ENCODE results near the gene COL5A1.

Gene COL5A1

GRCh38 chr9:134634667-134635230 lies 6.9 kb upstream of the COL5A1 start:
- no peak overlapping the region for H2BK5ac ChIP-seq (ENCODE audit: low read length)
- no peak overlapping the region for H3K27ac ChIP-seq (ENCODE audit: low read depth, low read length)
- H2AK5ac ChIP-seq (ENCODE audit: low read length) = no peak overlapping the region
- no peak for DNase-seq
- no peak overlapping the region for H4K5ac ChIP-seq (ENCODE audit: low read length)
- no peak overlapping the region for H4K8ac ChIP-seq (ENCODE audit: low read depth, low read length)
- no peaks in the 10 kb centered on the region for H3K79me2 ChIP-seq (ENCODE audit: control insufficient read depth, insufficient read depth, low read length)
- no peak overlapping the region for H3K23ac ChIP-seq (ENCODE audit: low read length)
- no peak overlapping the region for H2BK15ac ChIP-seq (replicated peaks; ENCODE audit: low read depth)
- no peak overlapping the region for H3K56ac ChIP-seq (ENCODE audit: low read length)
- H3K36me3 ChIP-seq (ENCODE audit: control insufficient read depth, insufficient read depth, low read length) = no peaks in the 10 kb centered on the region
- no peak overlapping the region for H3K4me3 ChIP-seq (ENCODE audit: low read length)
- no peak overlapping the region for H3K9ac ChIP-seq (ENCODE audit: low read length)
- H3K4me2 ChIP-seq (ENCODE audit: low read length) = no peak overlapping the region
- peaks cover 11% of the 10 kb centered on the region for H3K4me1 ChIP-seq (ENCODE audit: control insufficient read depth, low read depth, low read length)
- H2BK120ac ChIP-seq (ENCODE audit: low read depth, low read length) = no peak overlapping the region
- no peak overlapping the region for H3K18ac ChIP-seq (ENCODE audit: low read length)
- H3K27me3 ChIP-seq (ENCODE audit: insufficient read depth, low read length, poor library complexity) = no peaks in the 10 kb centered on the region
- no peak overlapping the region for H3K4ac ChIP-seq (ENCODE audit: low read depth, low read length)
- WGBS (ENCODE audit: extremely low coverage, insufficient coverage, low lambda C conversion rate) = no CpG with 5 or more reads among the region's 15 CpGs
- no peaks in the 10 kb centered on the region for H3K79me1 ChIP-seq (ENCODE audit: low read length)

- Histone ChIP-seq H3K27ac (ENCODE audit: low read depth, low read length) (no peak overlapping the region), H3K56ac (ENCODE audit: low read length) (no peak overlapping the region), H3K4me3 (ENCODE audit: low read length) (no peak overlapping the region), H2BK5ac (ENCODE audit: low read length) (no peak overlapping the region), H3K4me1 (ENCODE audit: control insufficient read depth, low read depth, low read length) (peaks cover 14% of the 10 kb centered on the region), H3K18ac (ENCODE audit: low read length) (no peak overlapping the region), H3K4ac (ENCODE audit: low read depth, low read length) (no peak overlapping the region), H3K27me3 (ENCODE audit: insufficient read depth, low read length, poor library complexity) (no peaks in the 10 kb centered on the region), H3K23ac (ENCODE audit: low read length) (peak overlapping the region; percentile 10), H3K9ac (ENCODE audit: low read length) (no peak overlapping the region), H3K79me2 (ENCODE audit: control insufficient read depth, insufficient read depth, low read length) (no peaks in the 10 kb centered on the region), H3K79me1 (ENCODE audit: low read length) (no peaks in the 10 kb centered on the region), H4K5ac (ENCODE audit: low read length) (no peak overlapping the region), H4K8ac (ENCODE audit: low read depth, low read length) (no peak overlapping the region), H2AK5ac (ENCODE audit: low read length) (no peak overlapping the region), H3K4me2 (ENCODE audit: low read length) (no peak overlapping the region), H2BK15ac (replicated peaks; ENCODE audit: low read depth) (no peak overlapping the region), H2BK120ac (ENCODE audit: low read depth, low read length) (no peak overlapping the region), H3K36me3 (ENCODE audit: control insufficient read depth, insufficient read depth, low read length) (no peaks in the 10 kb centered on the region)
- WGBS (ENCODE audit: extremely low coverage, insufficient coverage, low lambda C conversion rate) = no CpG with 5 or more reads among the region's 17 CpGs
- no peak for DNase-seq
Observed at GRCh38 chr9:134635351-134636148, 6.1 kb upstream of the COL5A1 start.

GRCh38 chr9:134636149-134636507 lies 5.5 kb upstream of the COL5A1 start:
- Histone ChIP-seq H3K56ac (ENCODE audit: low read length) (no peak overlapping the region), H2BK15ac (replicated peaks; ENCODE audit: low read depth) (no peak overlapping the region), H2AK5ac (ENCODE audit: low read length) (no peak overlapping the region), H3K9ac (ENCODE audit: low read length) (no peak overlapping the region), H3K4me3 (ENCODE audit: low read length) (no peak overlapping the region), H3K79me2 (ENCODE audit: control insufficient read depth, insufficient read depth, low read length) (no peaks in the 10 kb centered on the region), H3K79me1 (ENCODE audit: low read length) (no peaks in the 10 kb centered on the region), H3K23ac (ENCODE audit: low read length) (peak overlapping the region; percentile 3), H3K4ac (ENCODE audit: low read depth, low read length) (no peak overlapping the region), H2BK5ac (ENCODE audit: low read length) (no peak overlapping the region), H3K4me1 (ENCODE audit: control insufficient read depth, low read depth, low read length) (peaks cover 16% of the 10 kb centered on the region), H2BK120ac (ENCODE audit: low read depth, low read length) (no peak overlapping the region), H3K27me3 (ENCODE audit: insufficient read depth, low read length, poor library complexity) (no peaks in the 10 kb centered on the region), H3K4me2 (ENCODE audit: low read length) (no peak overlapping the region), H3K27ac (ENCODE audit: low read depth, low read length) (no peak overlapping the region), H3K36me3 (ENCODE audit: control insufficient read depth, insufficient read depth, low read length) (no peaks in the 10 kb centered on the region), H4K5ac (ENCODE audit: low read length) (no peak overlapping the region), H3K18ac (ENCODE audit: low read length) (no peak overlapping the region), H4K8ac (ENCODE audit: low read depth, low read length) (no peak overlapping the region)
- no peak for DNase-seq
- no CpG with 5 or more reads among the region's 2 CpGs for WGBS (ENCODE audit: extremely low coverage, insufficient coverage, low lambda C conversion rate)

GRCh38 chr9:134637241-134637640 lies 4.4 kb upstream of the COL5A1 start:
- H3K4me2 ChIP-seq (ENCODE audit: low read length) = no peak overlapping the region
- no peaks in the 10 kb centered on the region for H3K27me3 ChIP-seq (ENCODE audit: insufficient read depth, low read length, poor library complexity)
- no peak overlapping the region for H3K4me3 ChIP-seq (ENCODE audit: low read length)
- peak overlapping the region; percentile 65 for H3K56ac ChIP-seq (ENCODE audit: low read length)
- no CpG with 5 or more reads among the region's 12 CpGs for WGBS (ENCODE audit: extremely low coverage, insufficient coverage, low lambda C conversion rate)
- no peak overlapping the region for H4K5ac ChIP-seq (ENCODE audit: low read length)
- H3K79me2 ChIP-seq (ENCODE audit: control insufficient read depth, insufficient read depth, low read length) = peaks cover 6% of the 10 kb centered on the region
- peak overlapping the region; percentile 20 for H3K9ac ChIP-seq (ENCODE audit: low read length)
- DNase-seq = no peak
- H2BK5ac ChIP-seq (ENCODE audit: low read length) = peak overlapping the region; percentile 32
- H2AK5ac ChIP-seq (ENCODE audit: low read length) = peak overlapping the region; percentile 49
- no peaks in the 10 kb centered on the region for H3K36me3 ChIP-seq (ENCODE audit: control insufficient read depth, insufficient read depth, low read length)
- peak overlapping the region; percentile 67 for H3K23ac ChIP-seq (ENCODE audit: low read length)
- H3K4ac ChIP-seq (ENCODE audit: low read depth, low read length) = peak overlapping the region; percentile 22
- no peak overlapping the region for H3K18ac ChIP-seq (ENCODE audit: low read length)
- no peak overlapping the region for H2BK120ac ChIP-seq (ENCODE audit: low read depth, low read length)
- H2BK15ac ChIP-seq (replicated peaks; ENCODE audit: low read depth) = no peak overlapping the region
- no peak overlapping the region for H4K8ac ChIP-seq (ENCODE audit: low read depth, low read length)
- H3K79me1 ChIP-seq (ENCODE audit: low read length) = no peaks in the 10 kb centered on the region
- no peak overlapping the region for H3K27ac ChIP-seq (ENCODE audit: low read depth, low read length)
- H3K4me1 ChIP-seq (ENCODE audit: control insufficient read depth, low read depth, low read length) = peaks cover 16% of the 10 kb centered on the region

- H3K18ac ChIP-seq (ENCODE audit: low read length) = peak overlapping the region; percentile 7
- no peak overlapping the region for H3K23ac ChIP-seq (ENCODE audit: low read length)
- no CpG with 5 or more reads among the region's 23 CpGs for WGBS (ENCODE audit: extremely low coverage, insufficient coverage, low lambda C conversion rate)
- peak overlapping the region; percentile 20 for H3K9ac ChIP-seq (ENCODE audit: low read length)
- no peaks in the 10 kb centered on the region for H3K36me3 ChIP-seq (ENCODE audit: control insufficient read depth, insufficient read depth, low read length)
- H3K4ac ChIP-seq (ENCODE audit: low read depth, low read length) = peak overlapping the region; percentile 25
- peaks cover 16% of the 10 kb centered on the region for H3K4me1 ChIP-seq (ENCODE audit: control insufficient read depth, low read depth, low read length)
- H3K56ac ChIP-seq (ENCODE audit: low read length) = peak overlapping the region; percentile 65
- H3K4me3 ChIP-seq (ENCODE audit: low read length) = no peak overlapping the region
- H3K79me1 ChIP-seq (ENCODE audit: low read length) = no peaks in the 10 kb centered on the region
- H2BK15ac ChIP-seq (replicated peaks; ENCODE audit: low read depth) = no peak overlapping the region
- H2BK5ac ChIP-seq (ENCODE audit: low read length) = peak overlapping the region; percentile 32
- no peak overlapping the region for H3K27ac ChIP-seq (ENCODE audit: low read depth, low read length)
- DNase-seq = no peak
- H3K27me3 ChIP-seq (ENCODE audit: insufficient read depth, low read length, poor library complexity) = no peaks in the 10 kb centered on the region
- H4K8ac ChIP-seq (ENCODE audit: low read depth, low read length) = no peak overlapping the region
- H3K4me2 ChIP-seq (ENCODE audit: low read length) = no peak overlapping the region
- H2BK120ac ChIP-seq (ENCODE audit: low read depth, low read length) = no peak overlapping the region
- H2AK5ac ChIP-seq (ENCODE audit: low read length) = peak overlapping the region; percentile 76
- H3K79me2 ChIP-seq (ENCODE audit: control insufficient read depth, insufficient read depth, low read length) = peaks cover 11% of the 10 kb centered on the region
- H4K5ac ChIP-seq (ENCODE audit: low read length) = no peak overlapping the region
Observed at GRCh38 chr9:134637696-134638501, 3.7 kb upstream of the COL5A1 start.
